H9 (cell line): ENCODE measurements around the gene DNAH1. TPM values are rescaled to one million over a fixed set of nuclear protein-coding genes. Genes with fewer than 3 reads are reported as not detected.

Source experiments
- DNase-seq: peaks from one replicate; pipeline ENCODE4 v3.0.0-alpha.2; 2017
- H2AFZ ChIP-seq: one replicate; pipeline ENCODE4 v1.6.1; 2013; ENCODE audit warnings: mild to moderate bottlenecking, low read length, control low read depth, moderate library complexity
- H2AK5ac ChIP-seq: 2 replicates; pipeline ENCODE4 v1.6.1; 2013; ENCODE audit warnings: low read length, control low read depth, mixed read lengths; ENCODE audit not compliant: insufficient read length
- H2BK120ac ChIP-seq: one replicate; pipeline ENCODE4 v1.6.1; 2013; ENCODE audit warnings: low read depth, mild to moderate bottlenecking, low read length, control low read depth, inconsistent platforms; ENCODE audit not compliant: poor library complexity, severe bottlenecking
- H2BK12ac ChIP-seq: 2 replicates; pipeline ENCODE4 v1.6.1; 2013; ENCODE audit warnings: low read length, control low read depth, mixed read lengths, low read depth; ENCODE audit not compliant: insufficient read length
- H2BK15ac ChIP-seq: 2 replicates; pipeline ENCODE4 v1.6.1; 2013; ENCODE audit warnings: low read depth, low read length, control low read depth
- H2BK20ac ChIP-seq: one replicate; pipeline ENCODE4 v1.6.1; 2013; ENCODE audit warnings: low read depth, mild to moderate bottlenecking, low read length, control low read depth, inconsistent platforms; ENCODE audit not compliant: poor library complexity, severe bottlenecking
- H2BK5ac ChIP-seq: 2 replicates; pipeline ENCODE4 v1.6.1; 2013; ENCODE audit warnings: low read length, control low read depth, mixed read lengths; ENCODE audit not compliant: insufficient read length
- H3K14ac ChIP-seq: 2 replicates; pipeline ENCODE4 v1.6.1; 2013; ENCODE audit warnings: low read length, control low read depth; ENCODE audit not compliant: insufficient read depth
- H3K18ac ChIP-seq: 2 replicates; pipeline ENCODE4 v1.6.1; 2013; ENCODE audit warnings: low read depth, mild to moderate bottlenecking, mixed read lengths, low read length, control low read depth; ENCODE audit not compliant: insufficient read length
- H3K23ac ChIP-seq: 2 replicates; pipeline ENCODE4 v1.6.1; 2013; ENCODE audit warnings: low read length, control low read depth, mixed read lengths, low read depth; ENCODE audit not compliant: insufficient read length
- H3K23me2 ChIP-seq: 2 replicates; pipeline ENCODE4 v1.6.1; 2013; ENCODE audit warnings: low read depth, mild to moderate bottlenecking, mixed read lengths, low read length, control low read depth; ENCODE audit not compliant: insufficient read length, poor library complexity, severe bottlenecking
- H3K27ac ChIP-seq: 2 replicates; pipeline ENCODE4 v1.5.1; 2013; ENCODE audit warnings: low read length, control low read depth, mixed read lengths, low read depth; ENCODE audit not compliant: insufficient read length
- H3K27me3 ChIP-seq: 2 replicates; pipeline ENCODE4 v1.6.1; 2013; ENCODE audit warnings: low read length, control low read depth, inconsistent platforms; ENCODE audit not compliant: insufficient read depth
- H3K4ac ChIP-seq: 2 replicates; pipeline ENCODE4 v1.6.1; 2013; ENCODE audit warnings: low read depth, mild to moderate bottlenecking, control low read depth, inconsistent platforms, low read length, moderate library complexity
- H3K4me1 ChIP-seq: 2 replicates; pipeline ENCODE4 v1.6.1; 2013; ENCODE audit warnings: low read length, control low read depth, inconsistent platforms; ENCODE audit not compliant: insufficient read depth
- H3K4me2 ChIP-seq: 2 replicates; pipeline ENCODE4 v1.6.1; 2013; ENCODE audit warnings: low read length, control low read depth, mixed read lengths; ENCODE audit not compliant: insufficient read length, insufficient read depth
- H3K56ac ChIP-seq: 2 replicates; pipeline ENCODE4 v1.6.1; 2013; ENCODE audit warnings: low read depth, mild to moderate bottlenecking, mixed read lengths, low read length, control low read depth; ENCODE audit not compliant: insufficient read length
- H3K79me1 ChIP-seq: 2 replicates; pipeline ENCODE4 v1.6.1; 2013; ENCODE audit warnings: low read depth, mild to moderate bottlenecking, moderate library complexity, low read length, control low read depth, inconsistent platforms; ENCODE audit not compliant: insufficient read depth, poor library complexity, severe bottlenecking
- H3K79me2 ChIP-seq: 2 replicates; pipeline ENCODE4 v1.6.1; 2013; ENCODE audit warnings: low read length, control low read depth, inconsistent platforms; ENCODE audit not compliant: insufficient read depth
- H3K9ac ChIP-seq: 2 replicates; pipeline ENCODE4 v1.6.1; 2013; ENCODE audit warnings: low read length, control low read depth, mixed read lengths; ENCODE audit not compliant: insufficient read length; ENCODE audit errors: extremely low read depth
- H3K9me3 ChIP-seq: one replicate; pipeline ENCODE4 v1.6.1; 2013; ENCODE audit warnings: low read depth, low read length, inconsistent platforms; ENCODE audit not compliant: control insufficient read depth
- H3T11ph ChIP-seq: one replicate; pipeline ENCODE4 v1.6.1; 2013; ENCODE audit warnings: mild to moderate bottlenecking, low read length, control low read depth, inconsistent platforms
- H4K20me1 ChIP-seq: one replicate; pipeline ENCODE4 v1.6.1; 2013; ENCODE audit not compliant: control insufficient read depth, insufficient read length, insufficient read depth
- H4K5ac ChIP-seq: 2 replicates; pipeline ENCODE4 v1.6.1; 2013; ENCODE audit warnings: low read depth, mild to moderate bottlenecking, mixed read lengths, low read length, control low read depth; ENCODE audit not compliant: insufficient read length
- H4K8ac ChIP-seq: replicated peaks from 2 replicates; pipeline ENCODE4 v1.6.1; 2013; ENCODE audit warnings: low read length, control low read depth, mixed read lengths, low read depth; ENCODE audit not compliant: insufficient read length
- H4K91ac ChIP-seq: 2 replicates; pipeline ENCODE4 v1.6.1; 2013; ENCODE audit warnings: low read depth, mild to moderate bottlenecking, moderate library complexity, mixed read lengths, low read length, control low read depth; ENCODE audit not compliant: insufficient read length
- H3K27ac Mint-ChIP-seq, 3 experiments: 2 replicates in 2 of 3; 3 replicates in 1 of 3; pipeline ENCODE4 v1.8.0; 2020 to 2021; ENCODE audit warnings: mixed read lengths in 3 of 3, mild to moderate bottlenecking in 1 of 3, moderate library complexity in 1 of 3
- H3K27me3 Mint-ChIP-seq: 2 replicates; pipeline ENCODE4 v1.8.0; 2021; ENCODE audit warnings: low read depth, mild to moderate bottlenecking, moderate library complexity, mixed read lengths
- H3K36me3 Mint-ChIP-seq, 3 experiments: 2 replicates in 2 of 3; 3 replicates in 1 of 3; pipeline ENCODE4 v1.8.0; 2020 to 2021; ENCODE audit warnings: low read depth in 3 of 3, mixed read lengths in 3 of 3; ENCODE audit not compliant: insufficient read depth in 1 of 3
- H3K4me1 Mint-ChIP-seq, 2 experiments: 2 replicates each; pipeline ENCODE4 v1.8.0; 2020; ENCODE audit warnings: mixed read lengths in 2 of 2
- H3K4me3 Mint-ChIP-seq, 2 experiments: 2 replicates in 1 of 2; 3 replicates in 1 of 2; pipeline ENCODE4 v1.8.0; 2020 to 2021; ENCODE audit warnings: mild to moderate bottlenecking in 2 of 2, mixed read lengths in 2 of 2, moderate library complexity in 1 of 2
- H3K9me3 Mint-ChIP-seq, 2 experiments: 2 replicates in 1 of 2; 3 replicates in 1 of 2; pipeline ENCODE4 v1.8.0; 2020; ENCODE audit warnings: mild to moderate bottlenecking in 2 of 2, mixed read lengths in 2 of 2, moderate library complexity in 1 of 2
- CTCF ChIP-seq: fragments of 200-600 bp; sonication (generic); conservative IDR thresholded peaks from 3 replicates; pipeline ENCODE4 v1.8.0; 2021; ENCODE audit warnings: antibody characterized with exemption, mild to moderate bottlenecking
- WGBS: extraction: QIAGEN DNeasy Blood & Tissue Kit; methylation state at CpG from one replicate; pipeline ENCODE4 v1.1.7; 2013; ENCODE audit warnings: missing lambda C conversion rate, low lambda C conversion rate, mixed read lengths; ENCODE audit not compliant: insufficient read length; ENCODE audit errors: extremely low coverage; 5-methylcytosine and 5-hydroxymethylcytosine counted together
- total RNA-seq: library from RNA; stranded (reverse); gene quantifications from 2 replicates; pipeline ENCODE4 v1.2.1, GENCODE V29; 2021

Gene DNAH1
- total RNA-seq, 1 experiment from 2014 or later, result 2.0 TPM

GRCh38 chr3:52364322-52365035, 48.4 kb downstream of the DNAH1 start:
- Mint-ChIP-seq H3K9me3 (no peaks in the 10 kb centered on the region), H3K27me3 (peaks cover 6% of the 10 kb centered on the region), H3K4me3 (no peak overlapping the region), H3K27ac (no peak overlapping the region), H3K36me3 (no peaks in the 10 kb centered on the region), H3K4me1 (peaks cover 14 to 20% of the 10 kb centered on the region in 2 experiments)
- Histone ChIP-seq H4K20me1 (no peaks in the 10 kb centered on the region), H3K4ac (no peak overlapping the region), H3T11ph (no peak overlapping the region), H3K9ac (no peak overlapping the region), H2BK5ac (no peak overlapping the region), H3K18ac (no peak overlapping the region), H4K8ac (no peak overlapping the region), H3K9me3 (no peaks in the 10 kb centered on the region), H3K4me2 (no peak overlapping the region), H2BK20ac (no peak overlapping the region), H3K56ac (no peak overlapping the region), H3K27ac (no peak overlapping the region), H3K79me1 (no peaks in the 10 kb centered on the region), H2BK15ac (no peak overlapping the region), H2BK120ac (no peak overlapping the region), H3K23me2 (no peaks in the 10 kb centered on the region), H3K14ac (no peak overlapping the region), H3K27me3 (no peaks in the 10 kb centered on the region), H4K91ac (no peak overlapping the region), H2AK5ac (no peak overlapping the region), H3K4me1 (peaks cover 2% of the 10 kb centered on the region; the same call in 1 of the 2 replicates), H4K5ac (no peak overlapping the region), H2BK12ac (no peak overlapping the region), H2AFZ (no peak overlapping the region), H3K79me2 (no peaks in the 10 kb centered on the region), H3K23ac (no peak overlapping the region)
- TF ChIP-seq CTCF, result no peak
- no peak for DNase-seq
- WGBS, result no CpG with 5 or more reads among the region's 19 CpGs
